H9 (cell line): ENCODE results near the gene KIAA1671. TPM values are rescaled to one million over a fixed set of nuclear protein-coding genes. Genes with fewer than 3 reads are reported as not detected.

ENCODE experiments used
- DNase-seq: peaks from one replicate; pipeline ENCODE4 v3.0.0-alpha.2; 2017
- H2AFZ ChIP-seq: one replicate; pipeline ENCODE4 v1.6.1; 2013; ENCODE audit warnings: mild to moderate bottlenecking, low read length, control low read depth, moderate library complexity
- H2AK5ac ChIP-seq: 2 replicates; pipeline ENCODE4 v1.6.1; 2013; ENCODE audit warnings: low read length, control low read depth, mixed read lengths; ENCODE audit not compliant: insufficient read length
- H2BK120ac ChIP-seq: one replicate; pipeline ENCODE4 v1.6.1; 2013; ENCODE audit warnings: low read depth, mild to moderate bottlenecking, low read length, control low read depth, inconsistent platforms; ENCODE audit not compliant: poor library complexity, severe bottlenecking
- H2BK12ac ChIP-seq: 2 replicates; pipeline ENCODE4 v1.6.1; 2013; ENCODE audit warnings: low read length, control low read depth, mixed read lengths, low read depth; ENCODE audit not compliant: insufficient read length
- H2BK15ac ChIP-seq: 2 replicates; pipeline ENCODE4 v1.6.1; 2013; ENCODE audit warnings: low read depth, low read length, control low read depth
- H2BK20ac ChIP-seq: one replicate; pipeline ENCODE4 v1.6.1; 2013; ENCODE audit warnings: low read depth, mild to moderate bottlenecking, low read length, control low read depth, inconsistent platforms; ENCODE audit not compliant: poor library complexity, severe bottlenecking
- H2BK5ac ChIP-seq: 2 replicates; pipeline ENCODE4 v1.6.1; 2013; ENCODE audit warnings: low read length, control low read depth, mixed read lengths; ENCODE audit not compliant: insufficient read length
- H3K14ac ChIP-seq: 2 replicates; pipeline ENCODE4 v1.6.1; 2013; ENCODE audit warnings: low read length, control low read depth; ENCODE audit not compliant: insufficient read depth
- H3K18ac ChIP-seq: 2 replicates; pipeline ENCODE4 v1.6.1; 2013; ENCODE audit warnings: low read depth, mild to moderate bottlenecking, mixed read lengths, low read length, control low read depth; ENCODE audit not compliant: insufficient read length
- H3K23ac ChIP-seq: 2 replicates; pipeline ENCODE4 v1.6.1; 2013; ENCODE audit warnings: low read length, control low read depth, mixed read lengths, low read depth; ENCODE audit not compliant: insufficient read length
- H3K23me2 ChIP-seq: 2 replicates; pipeline ENCODE4 v1.6.1; 2013; ENCODE audit warnings: low read depth, mild to moderate bottlenecking, mixed read lengths, low read length, control low read depth; ENCODE audit not compliant: insufficient read length, poor library complexity, severe bottlenecking
- H3K27ac ChIP-seq: 2 replicates; pipeline ENCODE4 v1.5.1; 2013; ENCODE audit warnings: low read length, control low read depth, mixed read lengths, low read depth; ENCODE audit not compliant: insufficient read length
- H3K27me3 ChIP-seq: 2 replicates; pipeline ENCODE4 v1.6.1; 2013; ENCODE audit warnings: low read length, control low read depth, inconsistent platforms; ENCODE audit not compliant: insufficient read depth
- H3K4ac ChIP-seq: 2 replicates; pipeline ENCODE4 v1.6.1; 2013; ENCODE audit warnings: low read depth, mild to moderate bottlenecking, control low read depth, inconsistent platforms, low read length, moderate library complexity
- H3K4me1 ChIP-seq: 2 replicates; pipeline ENCODE4 v1.6.1; 2013; ENCODE audit warnings: low read length, control low read depth, inconsistent platforms; ENCODE audit not compliant: insufficient read depth
- H3K4me2 ChIP-seq: 2 replicates; pipeline ENCODE4 v1.6.1; 2013; ENCODE audit warnings: low read length, control low read depth, mixed read lengths; ENCODE audit not compliant: insufficient read length, insufficient read depth
- H3K56ac ChIP-seq: 2 replicates; pipeline ENCODE4 v1.6.1; 2013; ENCODE audit warnings: low read depth, mild to moderate bottlenecking, mixed read lengths, low read length, control low read depth; ENCODE audit not compliant: insufficient read length
- H3K79me1 ChIP-seq: 2 replicates; pipeline ENCODE4 v1.6.1; 2013; ENCODE audit warnings: low read depth, mild to moderate bottlenecking, moderate library complexity, low read length, control low read depth, inconsistent platforms; ENCODE audit not compliant: insufficient read depth, poor library complexity, severe bottlenecking
- H3K79me2 ChIP-seq: 2 replicates; pipeline ENCODE4 v1.6.1; 2013; ENCODE audit warnings: low read length, control low read depth, inconsistent platforms; ENCODE audit not compliant: insufficient read depth
- H3K9ac ChIP-seq: 2 replicates; pipeline ENCODE4 v1.6.1; 2013; ENCODE audit warnings: low read length, control low read depth, mixed read lengths; ENCODE audit not compliant: insufficient read length; ENCODE audit errors: extremely low read depth
- H3K9me3 ChIP-seq: one replicate; pipeline ENCODE4 v1.6.1; 2013; ENCODE audit warnings: low read depth, low read length, inconsistent platforms; ENCODE audit not compliant: control insufficient read depth
- H3T11ph ChIP-seq: one replicate; pipeline ENCODE4 v1.6.1; 2013; ENCODE audit warnings: mild to moderate bottlenecking, low read length, control low read depth, inconsistent platforms
- H4K20me1 ChIP-seq: one replicate; pipeline ENCODE4 v1.6.1; 2013; ENCODE audit not compliant: control insufficient read depth, insufficient read length, insufficient read depth
- H4K5ac ChIP-seq: 2 replicates; pipeline ENCODE4 v1.6.1; 2013; ENCODE audit warnings: low read depth, mild to moderate bottlenecking, mixed read lengths, low read length, control low read depth; ENCODE audit not compliant: insufficient read length
- H4K8ac ChIP-seq: replicated peaks from 2 replicates; pipeline ENCODE4 v1.6.1; 2013; ENCODE audit warnings: low read length, control low read depth, mixed read lengths, low read depth; ENCODE audit not compliant: insufficient read length
- H4K91ac ChIP-seq: 2 replicates; pipeline ENCODE4 v1.6.1; 2013; ENCODE audit warnings: low read depth, mild to moderate bottlenecking, moderate library complexity, mixed read lengths, low read length, control low read depth; ENCODE audit not compliant: insufficient read length
- H3K27ac Mint-ChIP-seq, 3 experiments: 2 replicates in 2 of 3; 3 replicates in 1 of 3; pipeline ENCODE4 v1.8.0; 2020 to 2021; ENCODE audit warnings: mixed read lengths in 3 of 3, mild to moderate bottlenecking in 1 of 3, moderate library complexity in 1 of 3
- H3K27me3 Mint-ChIP-seq: 2 replicates; pipeline ENCODE4 v1.8.0; 2021; ENCODE audit warnings: low read depth, mild to moderate bottlenecking, moderate library complexity, mixed read lengths
- H3K36me3 Mint-ChIP-seq, 3 experiments: 2 replicates in 2 of 3; 3 replicates in 1 of 3; pipeline ENCODE4 v1.8.0; 2020 to 2021; ENCODE audit warnings: low read depth in 3 of 3, mixed read lengths in 3 of 3; ENCODE audit not compliant: insufficient read depth in 1 of 3
- H3K4me1 Mint-ChIP-seq, 2 experiments: 2 replicates each; pipeline ENCODE4 v1.8.0; 2020; ENCODE audit warnings: mixed read lengths in 2 of 2
- H3K4me3 Mint-ChIP-seq, 2 experiments: 2 replicates in 1 of 2; 3 replicates in 1 of 2; pipeline ENCODE4 v1.8.0; 2020 to 2021; ENCODE audit warnings: mild to moderate bottlenecking in 2 of 2, mixed read lengths in 2 of 2, moderate library complexity in 1 of 2
- H3K9me3 Mint-ChIP-seq, 2 experiments: 2 replicates in 1 of 2; 3 replicates in 1 of 2; pipeline ENCODE4 v1.8.0; 2020; ENCODE audit warnings: mild to moderate bottlenecking in 2 of 2, mixed read lengths in 2 of 2, moderate library complexity in 1 of 2
- CTCF ChIP-seq: fragments of 200-600 bp; sonication (generic); conservative IDR thresholded peaks from 3 replicates; pipeline ENCODE4 v1.8.0; 2021; ENCODE audit warnings: antibody characterized with exemption, mild to moderate bottlenecking
- WGBS: extraction: QIAGEN DNeasy Blood & Tissue Kit; methylation state at CpG from one replicate; pipeline ENCODE4 v1.1.7; 2013; ENCODE audit warnings: missing lambda C conversion rate, low lambda C conversion rate, mixed read lengths; ENCODE audit not compliant: insufficient read length; ENCODE audit errors: extremely low coverage; 5-methylcytosine and 5-hydroxymethylcytosine counted together
- total RNA-seq: library from RNA; stranded (reverse); gene quantifications from 2 replicates; pipeline ENCODE4 v1.2.1, GENCODE V29; 2021

KIAA1671 gene
- total RNA-seq, 1 experiment from 2014 or later = 22.6 TPM

GRCh38 chr22:25013607-25014006, 61.1 kb downstream of the KIAA1671 start:
- Mint-ChIP-seq H3K36me3 (peaks cover 10 to 14% (median 13%) of the 10 kb centered on the region in 3 experiments), H3K4me1 (peaks cover 42 to 46% of the 10 kb centered on the region in 2 experiments), H3K4me3 (no peak overlapping the region), H3K27me3 (no peaks in the 10 kb centered on the region), H3K9me3 (peaks cover 6 to 7% of the 10 kb centered on the region in 2 experiments; a peak in 4 of 5 replicates), H3K27ac (peak overlapping the region in 1 of 3 experiments; percentile 57; a peak in 2 of 7 replicates)
- H3K4ac ChIP-seq = no peak overlapping the region
- no peak overlapping the region for H2BK20ac ChIP-seq
- no peak overlapping the region for H2AK5ac ChIP-seq
- no peak for TF ChIP-seq CTCF
- no peak overlapping the region for H3K18ac ChIP-seq
- H3K4me1 ChIP-seq = peaks cover 2% of the 10 kb centered on the region; the same call in 1 of the 2 replicates
- no peak overlapping the region for H3T11ph ChIP-seq
- no peak overlapping the region for H4K5ac ChIP-seq
- H3K9me3 ChIP-seq = no peaks in the 10 kb centered on the region
- no peak overlapping the region for H2BK12ac ChIP-seq
- H3K27ac ChIP-seq = no peak overlapping the region
- H3K23me2 ChIP-seq = no peaks in the 10 kb centered on the region
- H4K20me1 ChIP-seq = no peaks in the 10 kb centered on the region
- no CpG with 5 or more reads among the region's 1 CpG for WGBS
- H3K27me3 ChIP-seq = no peaks in the 10 kb centered on the region
- no peak overlapping the region for H4K8ac ChIP-seq
- no peak overlapping the region for H3K56ac ChIP-seq
- no peak overlapping the region for H3K23ac ChIP-seq
- H3K14ac ChIP-seq = no peak overlapping the region
- H3K79me1 ChIP-seq = no peaks in the 10 kb centered on the region
- no peaks in the 10 kb centered on the region for H3K79me2 ChIP-seq
- no peak overlapping the region for H3K9ac ChIP-seq
- no peak for DNase-seq
- no peak overlapping the region for H2BK5ac ChIP-seq
- no peak overlapping the region for H2BK15ac ChIP-seq
- H2BK120ac ChIP-seq = no peak overlapping the region
- H4K91ac ChIP-seq = no peak overlapping the region
- H2AFZ ChIP-seq = no peak overlapping the region
- H3K4me2 ChIP-seq = no peak overlapping the region
